CD4-positive, alpha-beta T cell treated with Interleukin-12 subunit alpha and Interleukin-12 subunit beta, for 1 hour (primary cell): ENCODE results near the gene ANKRD39.

ENCODE experiments used
- DNase-seq: peaks from one replicate; pipeline ENCODE4 v3.0.0-alpha.2; 2020

Gene ANKRD39

DNA sequence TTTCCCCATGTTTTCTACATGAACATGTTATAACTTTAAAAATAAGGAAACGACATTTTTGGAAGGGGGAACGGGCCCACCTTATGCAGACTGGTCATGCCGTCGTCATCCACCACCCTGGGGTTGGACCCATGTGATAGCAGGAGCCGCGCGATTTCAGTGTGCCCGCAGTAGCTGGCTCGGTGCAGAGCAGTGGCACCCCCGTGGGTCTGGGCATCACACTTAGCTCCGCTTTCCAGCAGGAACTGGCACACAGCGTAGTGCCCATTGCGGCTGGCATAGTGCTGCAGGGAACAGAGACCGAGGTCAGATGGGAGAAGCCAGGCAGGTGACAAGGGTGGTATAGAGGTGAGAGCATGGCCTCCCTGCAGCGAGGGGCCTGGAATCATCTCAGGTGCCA is 4.5 kb downstream of the ANKRD39 start:
- DNase-seq = no peak

DNA sequence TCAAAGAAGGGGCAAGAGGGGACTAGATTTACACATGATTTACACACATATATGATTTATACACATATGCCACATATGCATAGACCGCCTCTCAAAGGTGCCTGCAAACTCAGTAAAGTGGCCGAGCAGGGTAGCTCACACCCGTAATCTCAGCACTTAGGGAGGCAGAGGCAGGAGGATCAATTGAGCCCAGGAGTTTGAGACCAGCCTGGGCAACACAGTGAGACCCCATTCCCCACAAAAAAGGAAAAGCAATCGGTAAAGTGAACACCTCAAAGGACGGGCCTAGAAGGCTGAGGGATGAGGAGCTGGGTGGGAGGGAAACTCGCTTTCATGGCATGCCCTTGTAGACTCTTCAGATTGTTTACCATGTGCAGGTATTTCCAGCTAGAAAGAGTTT is 5.1 kb downstream of the ANKRD39 start:
- DNase-seq = no peak

DNA sequence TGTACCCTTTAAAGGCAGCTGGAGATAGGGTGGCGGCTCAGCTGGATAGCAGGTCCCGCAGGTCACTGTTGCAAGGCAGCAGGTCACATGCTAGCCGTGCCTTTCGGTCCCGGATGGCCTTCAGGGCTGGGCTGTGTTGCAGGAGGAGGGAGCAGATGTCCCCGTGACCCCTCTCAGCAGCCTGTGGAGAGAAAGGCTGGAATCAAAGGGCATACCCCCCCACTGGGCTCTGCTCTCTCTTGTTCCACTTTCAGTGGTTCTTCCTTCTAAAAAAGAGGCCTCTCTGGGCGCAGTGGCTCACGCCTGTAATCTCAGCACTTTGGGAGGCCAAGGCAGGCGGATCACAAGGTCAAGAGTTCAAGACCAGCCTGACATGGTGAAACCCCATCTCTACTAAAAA is 9.6 kb downstream of the ANKRD39 start:
- no peak for DNase-seq

DNA sequence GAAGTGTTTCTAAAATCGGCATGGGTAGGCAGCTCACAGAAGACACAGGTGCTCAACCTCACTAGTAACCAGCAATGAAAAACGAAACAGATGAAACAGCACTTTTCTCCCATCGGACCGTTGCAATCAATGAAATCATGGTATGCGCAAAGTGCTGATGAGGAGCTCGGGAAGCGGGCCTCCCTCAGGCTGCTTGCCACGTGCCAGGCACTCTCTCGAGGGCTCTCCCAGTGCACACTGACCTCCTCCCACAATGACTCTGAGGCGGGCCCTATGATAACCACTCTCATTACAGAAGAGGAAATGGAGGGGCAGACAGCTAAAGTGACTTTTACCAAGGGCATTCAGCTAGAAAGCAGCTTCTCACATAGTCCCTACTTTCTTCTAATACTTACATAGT is 10.2 kb downstream of the ANKRD39 start:
- no peak for DNase-seq

DNA sequence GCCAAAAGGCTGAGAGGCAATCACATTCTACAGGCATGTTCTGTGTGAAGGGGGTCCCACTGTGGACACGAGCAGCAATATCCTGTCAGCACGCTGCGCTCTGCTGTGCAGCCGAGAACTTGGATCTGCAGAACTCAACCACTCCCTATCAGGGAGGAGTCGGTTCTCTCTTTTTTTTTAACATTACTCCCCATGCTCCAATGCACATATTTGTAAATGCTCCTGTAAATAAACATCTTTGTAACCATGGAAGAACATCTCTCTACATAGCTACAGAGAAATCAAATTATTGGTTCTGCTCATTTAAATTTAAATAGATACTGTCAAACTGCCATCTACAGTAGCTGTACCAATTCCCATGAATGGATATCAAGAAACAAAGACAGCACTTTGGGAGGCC is 11.0 kb downstream of the ANKRD39 start:
- no peak for DNase-seq

DNA sequence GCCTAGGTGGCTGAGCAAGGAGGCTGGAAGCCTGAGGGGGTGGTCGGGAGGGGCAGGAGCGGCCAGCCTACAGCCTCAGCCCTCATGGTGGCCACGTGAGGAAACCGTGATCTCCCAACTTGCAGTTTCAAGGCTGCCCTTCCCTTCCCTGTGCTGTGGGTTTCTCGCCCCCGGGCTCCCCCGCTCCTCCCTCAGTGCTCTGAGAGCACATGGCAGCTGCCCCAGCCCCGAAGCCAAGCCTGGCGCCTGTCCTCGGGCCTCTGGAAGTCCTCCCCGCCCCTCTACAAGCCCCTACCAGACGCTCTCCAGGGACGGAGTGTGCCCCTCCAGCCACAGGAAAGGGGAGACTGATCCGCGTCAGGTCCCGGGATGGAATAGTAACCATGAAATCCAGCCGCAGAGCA is 13.4 kb downstream of the ANKRD39 start:
- no peak for DNase-seq

DNA sequence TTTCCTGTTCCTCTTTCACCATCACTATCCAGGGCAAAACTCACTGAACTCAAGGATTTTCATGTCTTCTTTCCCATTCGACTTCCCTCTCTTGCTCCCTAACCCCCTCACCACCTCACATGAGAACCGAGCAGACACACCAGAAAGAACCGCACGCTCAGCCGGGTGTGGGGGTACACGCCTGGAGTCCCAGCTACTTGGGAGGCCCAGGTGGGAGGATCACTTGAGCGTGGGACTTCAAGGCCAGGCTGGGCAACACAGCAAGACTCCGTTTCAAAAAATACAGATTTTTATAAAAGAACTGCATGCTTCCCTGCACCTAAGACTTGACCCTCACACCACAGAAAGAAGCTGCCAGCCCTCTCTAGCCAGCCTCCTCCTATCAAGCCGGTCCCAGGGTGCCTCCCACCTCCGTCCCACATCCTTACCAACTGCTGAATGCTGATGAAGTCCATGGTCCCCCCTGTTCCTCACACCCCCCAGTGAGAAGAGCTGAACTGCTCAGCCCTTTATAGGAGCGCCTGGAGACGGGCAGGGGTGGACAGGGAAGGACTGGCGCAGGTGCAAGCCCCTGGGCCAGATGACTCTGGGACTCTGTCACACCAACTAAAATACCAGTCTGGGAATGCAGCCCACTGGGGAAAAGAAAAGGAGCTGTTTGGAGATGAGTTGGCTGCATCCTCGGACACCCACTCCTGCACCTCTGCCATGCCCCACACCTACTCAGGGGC is 14.1 kb downstream of the ANKRD39 start, which contains the start of gene ANKRD23:
ANKRD23 (minus strand) TSS at position 484 of the 731 bp plus-strand sequence; CDS start at position 455, 29 bp downstream.
- no peak for DNase-seq

DNA sequence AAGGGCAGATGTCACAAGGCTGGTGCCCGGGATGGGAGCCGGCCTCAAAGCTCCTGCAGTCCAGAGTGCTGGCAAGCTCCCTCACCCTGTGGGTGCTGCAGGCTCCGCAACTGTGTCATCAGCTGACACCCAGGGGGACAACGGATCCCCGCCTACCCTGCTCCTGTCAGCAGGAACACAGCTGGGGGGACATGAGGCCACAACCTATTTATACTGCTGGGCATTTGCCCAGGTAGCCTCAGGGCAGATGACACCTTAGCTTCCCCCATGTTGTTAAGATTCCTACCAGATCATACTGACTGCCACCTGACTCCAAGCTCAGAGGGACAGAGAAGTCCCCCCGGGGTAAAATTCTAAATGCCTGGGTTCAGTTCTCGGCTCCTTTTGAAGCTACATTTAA is 15.2 kb downstream of the ANKRD39 start:
- no peak for DNase-seq

DNA sequence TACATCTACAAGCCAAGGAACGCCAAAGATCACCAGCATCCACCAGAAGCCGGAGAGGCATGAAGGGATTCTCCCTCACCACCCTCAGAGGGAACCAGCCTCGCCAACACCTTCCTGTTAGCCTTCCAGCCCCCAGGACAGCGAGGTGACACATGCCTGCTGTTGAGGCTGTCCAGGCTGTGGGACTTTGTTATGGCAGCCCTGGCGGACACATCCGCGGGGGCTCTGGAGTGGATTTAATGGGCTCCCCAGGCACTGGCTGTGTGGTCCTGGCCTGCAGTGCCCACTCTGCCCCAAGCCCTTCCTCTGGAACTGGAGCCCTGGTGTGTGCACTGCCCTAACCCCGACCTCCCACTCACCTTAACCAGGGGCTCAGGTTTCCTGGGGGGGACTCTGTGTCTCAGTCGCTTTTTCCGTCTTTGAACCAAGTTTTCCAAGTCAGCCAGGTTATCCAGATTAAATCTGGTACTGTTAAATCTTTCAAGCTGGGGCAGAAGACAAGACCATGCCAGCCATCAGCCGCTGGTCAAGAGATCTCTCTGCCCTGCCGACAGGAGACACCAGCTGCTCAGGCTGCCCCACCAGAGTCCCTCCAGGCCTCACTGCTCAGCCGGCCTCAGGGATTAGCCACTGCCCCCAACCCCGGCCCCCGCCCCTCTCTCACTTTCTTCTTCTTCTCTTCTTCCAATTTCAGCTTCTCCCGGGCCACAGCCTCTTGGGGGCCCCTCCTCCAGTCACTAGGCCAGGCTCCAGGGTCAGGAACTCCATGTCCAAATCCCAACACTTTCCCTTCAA is 15.9 kb downstream of the ANKRD39 start:
- no peak for DNase-seq

DNA sequence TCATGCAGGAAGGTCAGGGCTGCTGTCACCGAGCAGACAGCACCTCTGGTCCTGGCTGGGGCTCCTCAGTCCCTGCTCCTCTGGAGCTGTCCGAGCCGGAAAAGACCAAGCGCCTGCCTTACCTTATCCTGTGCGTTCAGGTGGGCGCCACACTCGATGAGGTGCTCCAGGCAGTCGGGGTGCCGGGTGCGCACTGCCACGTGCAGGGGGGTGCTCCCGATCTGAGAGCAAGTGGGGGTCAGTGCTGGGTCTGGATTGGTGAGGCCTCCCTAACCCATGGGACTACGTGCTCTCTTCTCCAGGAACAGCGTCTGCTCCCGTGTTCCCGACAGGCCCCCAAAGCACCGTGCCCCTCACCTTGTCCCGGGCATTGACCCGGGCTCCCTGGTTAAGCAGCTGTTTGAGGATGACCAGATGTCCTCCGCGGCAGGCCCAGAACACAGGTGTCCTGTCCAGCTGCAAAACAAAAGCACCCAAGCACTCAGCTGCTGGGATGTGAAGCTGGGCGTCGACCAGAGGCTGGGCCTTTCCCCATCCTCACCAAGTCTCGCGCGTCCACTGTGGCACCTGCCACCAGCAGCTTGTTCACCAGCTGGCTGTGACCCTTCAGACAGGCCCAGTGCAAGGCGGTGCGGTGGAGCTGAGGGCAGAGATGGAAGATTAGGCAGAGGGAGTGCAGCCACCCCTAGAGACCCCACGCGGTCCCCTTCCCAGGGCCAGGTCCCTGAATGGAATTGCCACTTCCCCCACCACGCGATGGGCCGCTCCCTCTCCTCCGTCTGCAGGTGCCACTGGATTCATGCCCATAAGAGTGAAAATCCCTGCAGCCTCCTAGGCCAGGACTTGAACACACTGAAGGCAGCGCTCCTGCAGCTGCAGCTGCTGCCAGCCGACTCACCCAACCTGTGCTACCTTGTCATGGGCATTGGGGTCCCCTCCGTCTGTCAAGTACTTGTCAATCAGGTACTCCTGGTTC is 17.7 kb downstream of the ANKRD39 start:
- no peak for DNase-seq

DNA sequence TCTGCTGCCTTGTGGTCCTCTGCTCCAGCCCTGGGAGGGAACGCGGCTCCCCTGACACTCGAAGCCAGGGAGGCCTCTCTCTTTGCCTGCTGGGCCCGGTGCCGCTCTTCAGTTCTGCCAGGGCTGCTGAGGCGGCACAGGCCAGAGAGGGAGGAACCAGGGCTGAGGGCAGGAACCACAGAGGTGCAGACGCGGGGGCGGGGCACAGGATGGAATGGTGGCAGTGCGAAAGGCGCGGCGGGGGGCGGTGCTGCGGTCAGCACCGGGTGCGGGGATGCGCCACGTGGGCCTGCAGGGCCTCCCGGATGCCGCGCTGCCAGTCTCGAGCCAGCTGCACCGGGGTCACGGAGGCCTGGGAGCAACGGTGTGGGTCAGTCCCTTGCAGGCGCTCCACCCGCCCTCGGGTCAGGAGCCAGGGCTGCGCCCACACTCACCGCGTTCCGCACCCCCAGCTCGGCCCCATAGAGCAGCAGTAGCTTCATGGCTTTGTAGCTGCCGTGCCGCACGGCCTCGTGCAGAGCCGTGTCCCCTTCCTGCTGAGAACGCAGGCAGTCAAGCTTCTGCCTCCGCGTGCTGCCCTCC is 18.4 kb downstream of the ANKRD39 start:
- peak; percentile 82 for DNase-seq

DNA sequence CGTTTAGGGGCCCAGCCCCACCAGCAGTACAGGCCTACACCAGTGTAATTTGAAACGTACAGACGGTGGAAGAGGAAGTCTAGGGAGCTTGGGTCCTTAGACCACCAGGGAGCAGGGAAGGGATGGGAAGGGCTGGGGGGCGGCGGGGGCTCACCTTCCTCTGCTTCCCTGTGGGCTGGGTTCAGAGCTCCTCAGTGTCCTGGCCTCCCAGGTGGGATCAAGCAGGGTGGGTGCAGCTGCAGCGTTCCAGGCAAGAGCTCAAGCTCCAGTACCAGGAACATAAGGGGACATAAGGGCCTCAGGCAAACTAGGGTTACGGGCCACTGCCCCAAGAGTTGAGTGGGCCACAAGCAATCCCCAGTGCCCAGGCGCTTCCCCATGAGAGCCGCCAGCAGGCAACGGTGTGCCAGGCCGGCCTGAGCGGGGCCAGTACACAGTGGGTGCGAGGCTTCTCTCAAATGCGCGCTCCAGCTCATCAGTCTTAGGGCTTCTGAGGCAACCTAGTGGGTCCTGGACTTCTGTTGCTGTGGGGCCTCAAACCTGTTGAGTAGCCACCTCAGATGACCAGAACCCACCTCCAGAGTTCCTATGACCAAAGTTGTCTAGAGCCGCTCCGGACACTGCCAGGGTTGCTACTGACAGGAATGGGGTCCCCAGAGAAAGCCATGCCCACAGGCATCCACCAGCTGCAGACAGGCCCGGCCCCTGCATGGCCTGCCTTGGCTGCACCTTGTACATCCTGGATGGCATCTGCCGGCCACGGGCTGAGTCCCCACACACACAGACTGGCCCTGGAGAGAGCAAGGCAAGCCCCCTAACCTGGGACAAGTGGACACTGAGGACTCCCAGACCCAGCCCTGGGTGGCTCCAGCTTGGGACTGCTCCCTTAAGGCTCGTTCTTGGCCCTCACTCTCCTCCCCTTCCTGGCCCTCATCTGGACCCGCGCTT is 19.2 kb downstream of the ANKRD39 start:
- DNase-seq = no peak

DNA sequence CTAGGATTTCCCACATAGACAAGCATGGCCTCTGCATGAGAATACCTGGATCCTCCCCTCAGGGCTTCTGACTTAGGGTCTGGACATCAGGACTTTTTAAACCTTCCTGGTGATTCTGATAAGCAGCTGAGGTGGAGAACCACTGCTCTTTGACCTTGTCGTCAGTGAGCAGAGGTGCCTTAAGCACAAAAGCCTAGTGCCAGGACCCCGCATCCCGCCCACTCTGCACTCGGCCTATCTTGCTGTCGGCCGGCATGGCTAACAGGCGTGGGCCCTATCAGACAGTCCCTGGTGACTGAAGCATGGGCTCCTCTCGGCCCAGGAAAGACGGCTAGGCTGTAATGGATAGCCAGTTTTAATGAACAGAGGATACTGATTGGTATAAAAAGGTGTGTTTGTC is 20.2 kb downstream of the ANKRD39 start:
- no peak for DNase-seq

DNA sequence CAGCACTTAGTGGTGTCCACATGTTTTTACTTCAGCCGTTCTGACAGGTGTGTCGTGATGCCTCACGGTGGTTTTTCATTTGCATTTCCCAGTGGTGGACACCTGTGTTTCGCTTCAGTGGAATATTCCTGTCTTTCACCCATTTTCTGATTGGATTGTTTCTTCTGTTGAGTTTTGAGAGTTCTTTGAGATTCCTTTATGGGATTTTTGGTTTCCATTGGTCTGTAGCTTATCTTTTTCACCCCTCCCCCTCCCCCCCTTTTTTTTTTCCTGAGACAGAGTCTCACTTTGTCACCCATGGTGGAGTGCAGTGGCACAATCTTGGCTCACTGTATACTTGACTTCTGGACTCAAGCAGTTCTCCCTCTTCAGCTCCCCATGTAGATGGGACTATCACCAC is 22.0 kb downstream of the ANKRD39 start:
- no peak for DNase-seq

DNA sequence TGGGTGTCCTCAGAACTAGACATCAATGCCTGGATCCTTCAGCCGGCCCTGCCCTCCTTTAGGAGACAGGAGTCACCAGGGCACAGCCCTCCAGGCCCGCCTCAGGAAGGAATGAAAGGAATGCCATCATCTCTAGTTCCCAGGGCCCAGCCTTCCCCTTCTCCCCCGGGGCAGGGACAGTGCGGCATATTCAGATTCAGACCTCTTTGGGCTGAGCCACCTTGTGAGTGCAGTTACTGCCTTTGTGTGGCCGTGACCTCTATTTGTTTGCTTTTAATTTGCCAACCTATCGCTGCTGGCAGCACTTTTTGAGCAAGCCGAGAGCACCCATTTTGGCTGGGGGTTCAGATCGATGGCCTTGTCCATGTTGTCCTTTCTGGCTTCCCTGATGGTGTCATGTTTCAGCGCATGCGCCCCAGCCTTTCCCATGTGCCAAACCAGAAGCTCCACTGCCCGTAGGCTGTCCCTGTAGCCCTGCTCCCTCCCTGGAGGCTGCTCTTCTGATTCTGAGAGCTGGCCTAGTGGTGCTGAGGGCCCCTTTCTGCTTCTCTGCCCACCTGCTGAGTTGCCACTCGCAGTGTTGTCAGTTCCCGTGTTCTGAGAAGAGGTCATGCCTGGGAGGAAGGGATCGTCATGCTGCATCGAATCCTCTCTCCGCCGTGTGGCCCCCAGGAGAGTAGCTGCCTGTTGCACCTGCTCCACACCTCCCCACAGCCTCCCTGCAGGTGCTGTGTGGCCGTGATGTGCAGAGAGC is 24.9 kb downstream of the ANKRD39 start:
- DNase-seq = no peak

DNA sequence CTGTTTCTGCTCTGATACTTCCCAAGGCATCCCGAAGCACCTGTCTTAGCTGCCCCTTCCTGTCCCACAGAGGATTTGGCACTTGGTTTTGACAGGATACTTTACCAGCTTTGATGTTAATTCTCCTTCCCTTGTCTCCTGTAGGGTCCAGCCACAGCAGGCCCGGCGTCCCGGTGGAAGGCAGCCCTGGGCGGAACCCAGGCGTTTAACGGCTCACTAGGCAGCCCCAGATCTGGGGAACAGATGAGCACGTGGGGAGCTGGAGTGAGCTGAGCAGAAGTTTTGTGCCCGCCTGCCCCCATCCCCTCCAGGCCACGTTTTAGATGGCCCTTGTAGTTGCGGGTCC is 25.4 kb downstream of the ANKRD39 start:
- DNase-seq = no peak

DNA sequence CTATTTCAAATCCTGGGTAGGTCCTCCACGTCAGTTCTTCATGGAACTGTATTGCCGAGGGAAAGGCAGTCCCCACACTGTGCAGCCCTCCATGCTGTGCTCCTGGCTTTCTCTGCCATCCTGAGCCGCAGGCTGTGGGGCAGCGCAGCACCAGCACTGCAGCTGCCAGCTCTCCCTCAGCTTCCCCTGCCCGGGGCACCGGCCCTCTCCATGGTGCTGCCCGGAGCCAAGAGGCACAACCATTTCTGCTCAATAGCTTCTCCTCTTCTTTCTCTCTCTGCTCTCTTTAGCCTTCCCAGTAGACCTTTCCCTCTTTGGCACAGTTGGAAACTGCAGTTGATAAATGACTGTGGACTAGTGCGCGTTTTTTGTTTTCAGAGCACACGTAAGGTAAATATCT is 26.1 kb downstream of the ANKRD39 start:
- DNase-seq = no peak

DNA sequence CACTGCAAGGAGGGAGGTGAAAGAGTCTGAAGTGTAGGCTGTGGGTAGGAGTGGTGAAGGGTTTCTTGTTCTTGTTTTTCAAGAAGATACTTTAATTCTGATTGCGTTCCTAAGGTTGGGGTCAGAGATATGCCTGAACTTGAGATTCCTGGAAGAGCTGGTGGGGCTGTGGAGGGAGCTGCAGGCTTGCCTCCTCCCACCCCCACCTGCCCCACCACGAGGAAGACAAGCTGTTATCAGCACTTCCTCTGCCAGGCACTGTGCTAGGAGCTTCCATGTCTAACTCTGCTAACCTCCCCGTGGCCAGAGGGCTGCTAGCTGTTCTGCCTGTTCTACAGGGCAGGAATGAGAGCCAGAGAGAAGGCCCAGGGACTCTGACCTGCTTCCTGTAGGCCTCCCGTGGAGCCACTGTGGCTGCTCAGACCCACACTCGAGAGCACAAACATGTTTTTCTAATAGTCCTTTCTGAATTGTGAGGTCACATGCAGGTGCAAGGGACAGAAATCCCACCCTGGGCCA is 27.7 kb downstream of the ANKRD39 start:
- no peak for DNase-seq

DNA sequence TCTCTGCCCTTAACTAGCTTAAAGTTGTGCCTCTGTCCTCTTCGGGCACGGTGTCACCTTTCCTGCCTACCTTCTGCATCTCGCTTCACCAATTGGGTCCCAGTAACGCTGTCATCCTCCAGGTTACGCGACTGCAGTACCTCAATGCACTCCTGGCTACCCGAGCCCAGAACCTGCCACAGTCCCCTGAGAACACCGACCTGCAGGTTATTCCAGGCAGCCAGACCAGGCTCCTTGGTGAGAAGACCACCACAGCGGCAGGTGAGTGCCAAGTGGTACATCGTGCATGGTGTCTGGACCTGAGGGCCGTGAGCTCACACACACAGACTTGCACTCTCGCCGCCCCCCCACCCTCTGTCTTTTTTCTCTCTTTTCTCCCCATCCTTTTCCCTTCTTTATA is 28.9 kb downstream of the ANKRD39 start:
- DNase-seq = no peak

DNA sequence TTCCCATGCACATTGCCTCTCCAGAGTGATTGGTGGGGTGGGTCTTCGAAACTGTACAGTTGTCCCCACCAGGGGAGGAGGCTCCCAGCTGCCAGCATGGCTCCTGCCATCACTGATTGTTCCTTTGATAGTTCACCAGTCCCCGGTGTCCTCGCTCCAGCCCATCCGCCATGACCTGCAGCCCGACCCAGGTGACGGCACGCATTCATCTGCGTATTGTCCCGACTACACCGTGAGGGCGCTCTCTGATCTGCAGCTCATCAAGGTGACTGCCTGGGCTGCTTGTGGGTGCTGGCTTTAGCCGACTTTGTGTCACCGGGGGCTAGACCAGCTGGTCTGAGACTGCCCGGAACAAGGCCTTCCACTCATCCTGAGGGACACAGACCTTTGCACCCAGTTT is 29.4 kb downstream of the ANKRD39 start:
- no peak for DNase-seq
